ENCODE results near the gene GABRB1. TPM values are rescaled to one million over a fixed set of nuclear protein-coding genes. Genes with fewer than 3 reads are reported as not detected.

Gene GABRB1
- total RNA-seq, 6 experiments from 2014 or later = 0.43 TPM; not detected in 5

- Histone ChIP-seq H3K27ac (no peak overlapping the region), H3K4me1 (no peaks in the 10 kb centered on the region), H3K27me3 (no peaks in the 10 kb centered on the region), H3K36me3 (no peaks in the 10 kb centered on the region), H3K9me3 (no peaks in the 10 kb centered on the region), H3K4me3 (no peak overlapping the region)
- ATAC-seq (no peak), DNase-seq (no peak)
- intact Hi-C loops (cut with DNase I) = no loop called here
- TF ChIP-seq POLR2A (IDR thresholded peaks at IDR 0.05) (no peak), CTCF (IDR thresholded peaks at IDR 0.05) (no peak)
- 70% methylated on average over 1 of the region's 1 CpG for WGBS (ENCODE audit: insufficient coverage, low coverage, low lambda C conversion rate, missing lambda C conversion rate)
These were observed 187.3 kb downstream of the GABRB1 start for GRCh38 chr4:47218631-47219030.

- Histone ChIP-seq H3K27ac (no peak overlapping the region), H3K9me3 (no peaks in the 10 kb centered on the region), H3K4me3 (no peak overlapping the region), H3K4me1 (no peaks in the 10 kb centered on the region), H3K36me3 (no peaks in the 10 kb centered on the region), H3K27me3 (no peaks in the 10 kb centered on the region)
- 41% methylated on average over 2 of the region's 2 CpGs for WGBS (ENCODE audit: insufficient coverage, low coverage, low lambda C conversion rate, missing lambda C conversion rate)
- DNase-seq = no peak
- no peak for TF ChIP-seq POLR2A (IDR thresholded peaks at IDR 0.05)
- no peak for ATAC-seq
- intact Hi-C loops (cut with DNase I) = no loop called here
These were observed 188.2 kb downstream of the GABRB1 start for GRCh38 chr4:47219586-47219985.

- 55% methylated on average over 2 of the region's 2 CpGs for WGBS (ENCODE audit: insufficient coverage, low coverage, low lambda C conversion rate, missing lambda C conversion rate)
- no peaks in the 10 kb centered on the region for H3K4me1 ChIP-seq
- no peaks in the 10 kb centered on the region for H3K27me3 ChIP-seq
- DNase-seq = no peak
- intact Hi-C loops (cut with DNase I) = no loop called here
- no peaks in the 10 kb centered on the region for H3K9me3 ChIP-seq
- TF ChIP-seq CTCF (IDR thresholded peaks at IDR 0.05) = no peak
- no peak for TF ChIP-seq POLR2A (IDR thresholded peaks at IDR 0.05)
- no peak overlapping the region for H3K4me3 ChIP-seq
- no peaks in the 10 kb centered on the region for H3K36me3 ChIP-seq
- no peak for ATAC-seq
- H3K27ac ChIP-seq = no peak overlapping the region
These were observed 190.4 kb downstream of the GABRB1 start for GRCh38 chr4:47221721-47222120.

- Histone ChIP-seq H3K36me3 (no peaks in the 10 kb centered on the region), H3K27me3 (no peaks in the 10 kb centered on the region), H3K9me3 (no peaks in the 10 kb centered on the region), H3K27ac (no peak overlapping the region), H3K4me1 (no peaks in the 10 kb centered on the region), H3K4me3 (no peak overlapping the region)
- TF ChIP-seq POLR2A (IDR thresholded peaks at IDR 0.05) (no peak), CTCF (IDR thresholded peaks at IDR 0.05) (no peak)
- intact Hi-C loops (cut with DNase I) = no loop called here
- ATAC-seq (no peak), DNase-seq (no peak)
- 50% methylated on average over 1 of the region's 1 CpG for WGBS (ENCODE audit: insufficient coverage, low coverage, low lambda C conversion rate, missing lambda C conversion rate)
These were observed 190.9 kb downstream of the GABRB1 start for GRCh38 chr4:47222276-47222675.

GRCh38 chr4:47224361-47224760, 193.0 kb downstream of the GABRB1 start:
- TF ChIP-seq CTCF (IDR thresholded peaks at IDR 0.05) (no peak), POLR2A (IDR thresholded peaks at IDR 0.05) (no peak)
- intact Hi-C loops (cut with DNase I) = no loop called here
- H3K4me3 ChIP-seq = no peak overlapping the region
- no peak overlapping the region for H3K27ac ChIP-seq
- H3K4me1 ChIP-seq = no peaks in the 10 kb centered on the region
- H3K27me3 ChIP-seq = no peaks in the 10 kb centered on the region
- no peaks in the 10 kb centered on the region for H3K9me3 ChIP-seq
- no peak for DNase-seq
- no peaks in the 10 kb centered on the region for H3K36me3 ChIP-seq
- ATAC-seq = no peak

Data from right lobe of liver (tissue), 6 donors.